ENCODE data around the gene A4GNT.
"Not testable (repeated sequence)": the region's sequence is repeated elsewhere in the genome, so short reads cannot be mapped to it uniquely, and the experiment has no call there.

DNA sequence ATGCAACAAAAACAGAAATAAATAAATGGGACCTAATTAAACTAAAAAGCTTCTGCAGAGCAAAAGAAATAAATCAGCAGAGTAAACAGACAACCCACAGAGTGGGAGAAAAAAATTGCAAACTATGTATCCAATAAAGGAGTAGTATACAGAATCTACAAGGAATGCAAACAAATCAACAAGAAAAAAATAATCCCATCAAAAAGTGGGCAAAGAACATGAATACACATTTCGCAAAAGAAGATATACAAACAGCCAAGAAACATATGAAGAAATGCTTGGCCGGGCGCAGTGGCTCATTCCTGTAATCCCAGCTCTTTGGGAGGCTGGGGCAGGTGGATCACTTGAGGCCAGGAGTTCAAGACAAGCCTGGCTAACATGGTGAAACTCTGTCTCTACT lies 10.0 kb upstream of the A4GNT start:
- not testable (repeated sequence) for TF ChIP-seq EP300, POLR2A (IDR thresholded peaks at IDR 0.05)
- TF ChIP-seq, protein P1, sequence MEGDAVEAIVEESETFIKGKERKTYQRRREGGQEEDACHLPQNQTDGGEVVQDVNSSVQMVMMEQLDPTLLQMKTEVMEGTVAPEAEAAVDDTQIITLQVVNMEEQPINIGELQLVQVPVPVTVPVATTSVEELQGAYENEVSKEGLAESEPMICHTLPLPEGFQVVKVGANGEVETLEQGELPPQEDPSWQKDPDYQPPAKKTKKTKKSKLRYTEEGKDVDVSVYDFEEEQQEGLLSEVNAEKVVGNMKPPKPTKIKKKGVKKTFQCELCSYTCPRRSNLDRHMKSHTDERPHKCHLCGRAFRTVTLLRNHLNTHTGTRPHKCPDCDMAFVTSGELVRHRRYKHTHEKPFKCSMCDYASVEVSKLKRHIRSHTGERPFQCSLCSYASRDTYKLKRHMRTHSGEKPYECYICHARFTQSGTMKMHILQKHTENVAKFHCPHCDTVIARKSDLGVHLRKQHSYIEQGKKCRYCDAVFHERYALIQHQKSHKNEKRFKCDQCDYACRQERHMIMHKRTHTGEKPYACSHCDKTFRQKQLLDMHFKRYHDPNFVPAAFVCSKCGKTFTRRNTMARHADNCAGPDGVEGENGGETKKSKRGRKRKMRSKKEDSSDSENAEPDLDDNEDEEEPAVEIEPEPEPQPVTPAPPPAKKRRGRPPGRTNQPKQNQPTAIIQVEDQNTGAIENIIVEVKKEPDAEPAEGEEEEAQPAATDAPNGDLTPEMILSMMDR (IDR thresholded peaks at IDR 0.05): not testable (repeated sequence)
